HepG2 (cell line): Measurements from ENCODE around the gene TUBB2B. TPM values are rescaled to one million over a fixed set of nuclear protein-coding genes. Genes with fewer than 3 reads are reported as not detected.

Source experiments
- FOSL1 ChIP-seq: sonication (generic); formaldehyde crosslinking; IDR thresholded peaks from 2 replicates; pipeline ENCODE4 v1.9.0; 2021; ENCODE audit warnings: missing genetic modification reagents, borderline replicate concordance
- MEIS1 ChIP-seq: sonication (generic); formaldehyde crosslinking; IDR thresholded peaks from 2 replicates; pipeline ENCODE4 v1.9.0; 2021; ENCODE audit warnings: mild to moderate bottlenecking, missing genetic modification reagents, moderate library complexity, borderline replicate concordance
- MZF1 ChIP-seq: sonication (generic); formaldehyde crosslinking; IDR thresholded peaks from 2 replicates; pipeline ENCODE4 v1.8.1; 2023; ENCODE audit warnings: mild to moderate bottlenecking, missing genetic modification reagents, borderline replicate concordance
- PAX8 ChIP-seq: sonication (generic); formaldehyde crosslinking; IDR thresholded peaks from 2 replicates; pipeline ENCODE4 v1.8.0; 2022; ENCODE audit warnings: mild to moderate bottlenecking, missing genetic modification reagents, borderline replicate concordance
- TAF1 ChIP-seq: sonication (generic); formaldehyde crosslinking; IDR thresholded peaks from 2 replicates; pipeline ENCODE4 v1.4.0; 2020; ENCODE audit warnings: missing genetic modification reagents
- TBX2 ChIP-seq: sonication (generic); formaldehyde crosslinking; IDR thresholded peaks from 2 replicates; pipeline ENCODE4 v1.5.0; 2020; ENCODE audit warnings: missing genetic modification reagents, mild to moderate bottlenecking, borderline replicate concordance
- ZIK1 ChIP-seq: sonication (generic); formaldehyde crosslinking; IDR thresholded peaks from 2 replicates; pipeline ENCODE4 v1.5.0; 2020; ENCODE audit warnings: mild to moderate bottlenecking, low read depth, missing genetic modification reagents, borderline replicate concordance
- ZNF550 ChIP-seq: sonication (generic); formaldehyde crosslinking; IDR thresholded peaks from 2 replicates; pipeline ENCODE4 v1.4.0; 2020; ENCODE audit warnings: mild to moderate bottlenecking, missing genetic modification reagents, borderline replicate concordance
- polyA plus RNA-seq, 8 experiments: library from polyadenylated mRNA; depleted of rRNA in 3 of 8; stranded (reverse) in 7 of 8; unstranded in 1 of 8; fragments of >200 nt; fragmentation: Illumina TruSeq in 4 of 8; extraction: Trizol in 4 of 8; gene quantifications; 2 replicates each; pipeline versions ENCODE4 v1.2.1 to v1.2.3, GENCODE V29; 2011 to 2016; ENCODE audit warnings: low read depth in 4 of 8, missing spikeins in 1 of 8, mixed read lengths in 1 of 8; ENCODE audit not compliant: insufficient read depth in 1 of 8
- total RNA-seq, 5 experiments: library from RNA; depleted of rRNA; stranded (reverse); fragments of >200 nt; fragmentation: Illumina TruSeq; extraction: Trizol; gene quantifications; 2 replicates each; pipeline ENCODE4 v1.2.3, GENCODE V29; 2016; ENCODE audit warnings: low read depth in 1 of 5
- TF ChIP-seq, protein P1 (sequence below): sonication (generic); formaldehyde crosslinking; IDR thresholded peaks from 2 replicates; pipeline ENCODE4 v1.8.0; 2022; ENCODE audit warnings: missing genetic modification reagents, mild to moderate bottlenecking, borderline replicate concordance
- TF ChIP-seq, protein P2 (sequence below): sonication (generic); formaldehyde crosslinking; IDR thresholded peaks from 2 replicates; pipeline ENCODE4 v1.4.0; 2020; ENCODE audit warnings: mild to moderate bottlenecking, missing genetic modification reagents, borderline replicate concordance
- TF ChIP-seq, protein P3 (sequence below): sonication (generic); formaldehyde crosslinking; IDR thresholded peaks from 2 replicates; pipeline ENCODE4 v1.5.0; 2020; ENCODE audit warnings: missing genetic modification reagents, mild to moderate bottlenecking, borderline replicate concordance
- TF ChIP-seq, protein P4 (sequence below): sonication (generic); formaldehyde crosslinking; IDR thresholded peaks from 2 replicates; pipeline ENCODE4 v1.9.0; 2021; ENCODE audit warnings: missing genetic modification reagents, borderline replicate concordance
- TF ChIP-seq, protein P5 (sequence below), 2 experiments: fragments of 450-650 bp in 1 of 2; sonication (generic) in 1 of 2; formaldehyde crosslinking; IDR thresholded peaks; 2 replicates each; pipeline versions ENCODE4 v1.5.0 to v1.8.0; 2020 to 2022; ENCODE audit warnings: mild to moderate bottlenecking in 1 of 2, missing genetic modification reagents in 1 of 2
- TF ChIP-seq, protein P6 (sequence below): sonication (generic); formaldehyde crosslinking; IDR thresholded peaks from 2 replicates; pipeline ENCODE4 v1.5.0; 2020; ENCODE audit warnings: missing genetic modification reagents

TUBB2B gene
- total and polyA plus RNA-seq, 2 of the 13 experiments (the other 11 are each of a cell fraction or from before 2014, with no cell fraction given) = 10.3 to 23.6 TPM

DNA sequence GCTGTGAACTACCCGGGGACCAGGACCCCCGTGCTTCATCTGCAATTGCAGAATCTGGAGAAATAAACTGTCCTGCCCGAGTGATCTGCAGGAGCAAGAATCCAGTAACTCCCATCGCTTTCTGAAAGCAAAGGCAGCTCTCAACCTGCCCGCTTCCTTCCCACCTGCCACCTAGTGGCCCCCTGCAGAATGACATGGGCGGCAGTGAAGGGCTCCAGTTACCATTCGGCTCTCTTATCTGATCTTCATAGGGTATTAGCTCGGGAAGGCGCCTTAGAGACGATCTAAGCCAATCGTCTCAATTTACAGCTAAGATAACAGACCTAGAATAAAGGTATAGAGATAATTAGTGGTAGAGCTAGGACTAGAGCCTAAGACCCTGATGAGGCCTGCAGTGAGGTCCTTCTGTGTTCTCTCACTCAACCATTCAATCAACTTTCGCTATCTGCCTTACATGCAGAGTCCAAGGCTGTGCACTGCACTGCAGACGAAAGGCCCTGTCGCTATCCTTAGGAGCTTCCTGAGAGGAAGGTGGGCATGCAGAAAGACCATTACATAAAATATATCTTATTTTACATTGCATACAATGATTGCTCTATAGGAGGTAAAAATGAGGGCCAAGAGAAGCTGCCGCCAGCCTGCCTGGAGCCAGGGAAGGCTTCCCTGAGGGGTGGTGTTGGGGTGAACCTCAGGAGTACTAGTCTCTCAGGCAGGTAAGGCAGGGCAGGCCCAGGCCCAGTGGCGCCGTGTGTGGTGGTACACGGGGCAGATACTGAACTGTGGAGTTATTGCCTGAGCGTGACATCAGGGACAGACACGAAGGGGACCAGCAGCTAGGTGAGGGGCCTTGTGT lies 24.2 kb upstream of the TUBB2B start (continued):
- TF ChIP-seq, protein P1, sequence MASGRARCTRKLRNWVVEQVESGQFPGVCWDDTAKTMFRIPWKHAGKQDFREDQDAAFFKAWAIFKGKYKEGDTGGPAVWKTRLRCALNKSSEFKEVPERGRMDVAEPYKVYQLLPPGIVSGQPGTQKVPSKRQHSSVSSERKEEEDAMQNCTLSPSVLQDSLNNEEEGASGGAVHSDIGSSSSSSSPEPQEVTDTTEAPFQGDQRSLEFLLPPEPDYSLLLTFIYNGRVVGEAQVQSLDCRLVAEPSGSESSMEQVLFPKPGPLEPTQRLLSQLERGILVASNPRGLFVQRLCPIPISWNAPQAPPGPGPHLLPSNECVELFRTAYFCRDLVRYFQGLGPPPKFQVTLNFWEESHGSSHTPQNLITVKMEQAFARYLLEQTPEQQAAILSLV = 0 out of 2 replicates have a peak, but pooled peaks have one; percentile 42
- TF ChIP-seq ZIK1 (no peak), FOSL1 (no peak), MEIS1 (no peak), ZNF550 (no peak), TAF1 (CRISPR knock-in tag) (no peak), TBX2 (CRISPR knock-in tag) (no peak), MZF1 (CRISPR knock-in tag) (no peak), PAX8 (CRISPR knock-in tag) (no peak)
- TF ChIP-seq, protein P2, sequence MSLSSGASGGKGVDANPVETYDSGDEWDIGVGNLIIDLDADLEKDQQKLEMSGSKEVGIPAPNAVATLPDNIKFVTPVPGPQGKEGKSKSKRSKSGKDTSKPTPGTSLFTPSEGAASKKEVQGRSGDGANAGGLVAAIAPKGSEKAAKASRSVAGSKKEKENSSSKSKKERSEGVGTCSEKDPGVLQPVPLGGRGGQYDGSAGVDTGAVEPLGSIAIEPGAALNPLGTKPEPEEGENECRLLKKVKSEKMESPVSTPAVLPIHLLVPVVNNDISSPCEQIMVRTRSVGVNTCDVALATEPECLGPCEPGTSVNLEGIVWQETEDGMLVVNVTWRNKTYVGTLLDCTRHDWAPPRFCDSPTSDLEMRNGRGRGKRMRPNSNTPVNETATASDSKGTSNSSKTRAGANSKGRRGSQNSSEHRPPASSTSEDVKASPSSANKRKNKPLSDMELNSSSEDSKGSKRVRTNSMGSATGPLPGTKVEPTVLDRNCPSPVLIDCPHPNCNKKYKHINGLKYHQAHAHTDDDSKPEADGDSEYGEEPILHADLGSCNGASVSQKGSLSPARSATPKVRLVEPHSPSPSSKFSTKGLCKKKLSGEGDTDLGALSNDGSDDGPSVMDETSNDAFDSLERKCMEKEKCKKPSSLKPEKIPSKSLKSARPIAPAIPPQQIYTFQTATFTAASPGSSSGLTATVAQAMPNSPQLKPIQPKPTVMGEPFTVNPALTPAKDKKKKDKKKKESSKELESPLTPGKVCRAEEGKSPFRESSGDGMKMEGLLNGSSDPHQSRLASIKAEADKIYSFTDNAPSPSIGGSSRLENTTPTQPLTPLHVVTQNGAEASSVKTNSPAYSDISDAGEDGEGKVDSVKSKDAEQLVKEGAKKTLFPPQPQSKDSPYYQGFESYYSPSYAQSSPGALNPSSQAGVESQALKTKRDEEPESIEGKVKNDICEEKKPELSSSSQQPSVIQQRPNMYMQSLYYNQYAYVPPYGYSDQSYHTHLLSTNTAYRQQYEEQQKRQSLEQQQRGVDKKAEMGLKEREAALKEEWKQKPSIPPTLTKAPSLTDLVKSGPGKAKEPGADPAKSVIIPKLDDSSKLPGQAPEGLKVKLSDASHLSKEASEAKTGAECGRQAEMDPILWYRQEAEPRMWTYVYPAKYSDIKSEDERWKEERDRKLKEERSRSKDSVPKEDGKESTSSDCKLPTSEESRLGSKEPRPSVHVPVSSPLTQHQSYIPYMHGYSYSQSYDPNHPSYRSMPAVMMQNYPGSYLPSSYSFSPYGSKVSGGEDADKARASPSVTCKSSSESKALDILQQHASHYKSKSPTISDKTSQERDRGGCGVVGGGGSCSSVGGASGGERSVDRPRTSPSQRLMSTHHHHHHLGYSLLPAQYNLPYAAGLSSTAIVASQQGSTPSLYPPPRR (CRISPR knock-in tag) = no peak
- TF ChIP-seq, protein P3, sequence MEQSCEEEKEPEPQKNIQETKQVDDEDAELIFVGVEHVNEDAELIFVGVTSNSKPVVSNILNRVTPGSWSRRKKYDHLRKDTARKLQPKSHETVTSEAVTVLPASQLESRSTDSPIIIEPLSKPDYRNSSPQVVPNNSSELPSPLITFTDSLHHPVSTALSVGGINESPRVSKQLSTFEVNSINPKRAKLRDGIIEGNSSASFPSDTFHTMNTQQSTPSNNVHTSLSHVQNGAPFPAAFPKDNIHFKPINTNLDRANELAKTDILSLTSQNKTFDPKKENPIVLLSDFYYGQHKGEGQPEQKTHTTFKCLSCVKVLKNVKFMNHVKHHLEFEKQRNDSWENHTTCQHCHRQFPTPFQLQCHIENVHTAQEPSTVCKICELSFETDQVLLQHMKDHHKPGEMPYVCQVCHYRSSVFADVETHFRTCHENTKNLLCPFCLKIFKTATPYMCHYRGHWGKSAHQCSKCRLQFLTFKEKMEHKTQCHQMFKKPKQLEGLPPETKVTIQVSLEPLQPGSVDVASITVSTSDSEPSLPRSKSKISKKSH (CRISPR knock-in tag) = no peak
- TF ChIP-seq, protein P4, sequence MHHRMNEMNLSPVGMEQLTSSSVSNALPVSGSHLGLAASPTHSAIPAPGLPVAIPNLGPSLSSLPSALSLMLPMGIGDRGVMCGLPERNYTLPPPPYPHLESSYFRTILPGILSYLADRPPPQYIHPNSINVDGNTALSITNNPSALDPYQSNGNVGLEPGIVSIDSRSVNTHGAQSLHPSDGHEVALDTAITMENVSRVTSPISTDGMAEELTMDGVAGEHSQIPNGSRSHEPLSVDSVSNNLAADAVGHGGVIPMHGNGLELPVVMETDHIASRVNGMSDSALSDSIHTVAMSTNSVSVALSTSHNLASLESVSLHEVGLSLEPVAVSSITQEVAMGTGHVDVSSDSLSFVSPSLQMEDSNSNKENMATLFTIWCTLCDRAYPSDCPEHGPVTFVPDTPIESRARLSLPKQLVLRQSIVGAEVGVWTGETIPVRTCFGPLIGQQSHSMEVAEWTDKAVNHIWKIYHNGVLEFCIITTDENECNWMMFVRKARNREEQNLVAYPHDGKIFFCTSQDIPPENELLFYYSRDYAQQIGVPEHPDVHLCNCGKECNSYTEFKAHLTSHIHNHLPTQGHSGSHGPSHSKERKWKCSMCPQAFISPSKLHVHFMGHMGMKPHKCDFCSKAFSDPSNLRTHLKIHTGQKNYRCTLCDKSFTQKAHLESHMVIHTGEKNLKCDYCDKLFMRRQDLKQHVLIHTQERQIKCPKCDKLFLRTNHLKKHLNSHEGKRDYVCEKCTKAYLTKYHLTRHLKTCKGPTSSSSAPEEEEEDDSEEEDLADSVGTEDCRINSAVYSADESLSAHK = no peak
- TF ChIP-seq, protein P5, sequence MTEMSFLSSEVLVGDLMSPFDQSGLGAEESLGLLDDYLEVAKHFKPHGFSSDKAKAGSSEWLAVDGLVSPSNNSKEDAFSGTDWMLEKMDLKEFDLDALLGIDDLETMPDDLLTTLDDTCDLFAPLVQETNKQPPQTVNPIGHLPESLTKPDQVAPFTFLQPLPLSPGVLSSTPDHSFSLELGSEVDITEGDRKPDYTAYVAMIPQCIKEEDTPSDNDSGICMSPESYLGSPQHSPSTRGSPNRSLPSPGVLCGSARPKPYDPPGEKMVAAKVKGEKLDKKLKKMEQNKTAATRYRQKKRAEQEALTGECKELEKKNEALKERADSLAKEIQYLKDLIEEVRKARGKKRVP (CRISPR knock-in tag; IDR thresholded peaks at IDR 0.05) = no peak
- TF ChIP-seq, protein P6, sequence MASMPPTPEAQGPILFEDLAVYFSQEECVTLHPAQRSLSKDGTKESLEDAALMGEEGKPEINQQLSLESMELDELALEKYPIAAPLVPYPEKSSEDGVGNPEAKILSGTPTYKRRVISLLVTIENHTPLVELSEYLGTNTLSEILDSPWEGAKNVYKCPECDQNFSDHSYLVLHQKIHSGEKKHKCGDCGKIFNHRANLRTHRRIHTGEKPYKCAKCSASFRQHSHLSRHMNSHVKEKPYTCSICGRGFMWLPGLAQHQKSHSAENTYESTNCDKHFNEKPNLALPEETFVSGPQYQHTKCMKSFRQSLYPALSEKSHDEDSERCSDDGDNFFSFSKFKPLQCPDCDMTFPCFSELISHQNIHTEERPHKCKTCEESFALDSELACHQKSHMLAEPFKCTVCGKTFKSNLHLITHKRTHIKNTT (CRISPR knock-in tag) = no peak
